Dedifferentiated amniotic fluid mesenchymal stem cell (primary cell): ENCODE results near the gene GCH1.
"Not testable (repeated sequence)": the region's sequence is repeated elsewhere in the genome, so short reads cannot be mapped to it uniquely, and the experiment has no call there.

ENCODE experiments used
- DNase-seq: peaks from one replicate; pipeline ENCODE4 v3.0.0-alpha.2; 2016; ENCODE audit errors: extremely low spot score

GCH1 gene

DNA sequence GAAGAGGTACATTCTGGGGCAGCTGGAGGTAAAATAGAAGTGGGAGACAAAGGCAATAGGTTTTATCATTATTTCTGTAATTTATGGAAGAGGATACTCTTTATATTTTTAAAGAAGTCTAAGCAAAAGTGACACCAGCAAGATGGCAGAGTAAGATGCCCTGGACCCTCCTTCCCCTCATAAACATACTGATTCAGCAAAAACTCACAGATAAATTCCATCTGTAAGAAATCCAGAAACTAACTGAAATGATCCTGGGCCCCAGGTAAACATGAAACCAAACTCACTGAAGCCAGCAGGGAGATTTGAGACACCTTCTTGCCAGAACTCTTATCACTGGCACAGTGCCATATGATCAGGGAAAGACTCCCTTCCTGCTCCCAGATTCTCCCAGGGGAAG is 79.9 kb downstream of the GCH1 start:
- no peak for DNase-seq

DNA sequence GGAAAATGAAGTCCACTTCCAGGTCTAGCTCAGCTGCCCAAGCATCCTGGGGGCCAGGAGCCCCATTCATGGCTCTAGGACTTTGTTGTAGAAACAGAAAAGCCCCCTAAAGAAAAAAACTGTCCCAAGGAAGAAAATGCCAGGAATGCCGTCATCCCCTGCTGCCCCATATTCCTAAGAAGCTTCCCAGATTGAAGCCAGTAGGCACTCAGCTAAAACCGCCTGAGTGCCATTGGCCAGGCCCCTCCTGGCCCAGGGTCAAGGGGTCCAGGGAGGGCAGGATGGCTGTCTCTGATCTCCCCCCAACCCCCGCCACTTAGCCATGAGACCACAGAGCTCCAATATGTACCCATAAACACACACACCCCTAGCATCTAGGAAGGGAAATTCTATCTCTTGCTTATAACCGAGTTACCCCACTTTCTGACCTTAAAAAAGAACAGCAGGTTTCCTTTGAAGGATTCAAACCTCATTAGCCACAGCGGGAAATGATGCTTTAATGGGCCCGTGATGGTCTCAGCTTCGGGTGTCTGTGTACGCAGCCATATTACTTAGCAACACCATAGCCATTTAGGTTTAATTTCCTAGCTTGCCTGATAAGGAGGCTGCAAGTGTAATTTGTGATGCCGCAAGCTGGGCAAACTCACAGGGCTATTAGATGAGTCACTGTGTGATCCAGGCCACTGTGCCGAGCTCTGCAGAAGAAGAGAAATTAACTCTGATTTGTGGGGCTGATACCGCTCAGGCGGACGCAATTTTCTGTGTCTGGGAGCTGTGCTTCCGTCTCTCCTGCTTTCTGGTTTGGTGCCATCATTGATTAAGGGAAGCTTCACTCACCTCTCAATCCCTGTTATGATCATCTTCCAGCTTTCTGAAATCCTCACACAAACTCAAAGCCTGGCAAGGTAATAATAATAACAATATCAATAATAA is 84.2 kb downstream of the GCH1 start:
- DNase-seq: peak; percentile 70

- DNase-seq: no peak
Measured at GRCh38 chr14:54817506-54817905, 85.1 kb downstream of the GCH1 start.

GRCh38 chr14:54816450-54816849 is 86.2 kb downstream of the GCH1 start:
- no peak for DNase-seq

GRCh38 chr14:54815515-54815914 is 87.1 kb downstream of the GCH1 start:
- DNase-seq: no peak

- DNase-seq: no peak
Measured at GRCh38 chr14:54815016-54815415, 87.6 kb downstream of the GCH1 start.

GRCh38 chr14:54814076-54814475 is 88.5 kb downstream of the GCH1 start:
- DNase-seq: no peak

DNA sequence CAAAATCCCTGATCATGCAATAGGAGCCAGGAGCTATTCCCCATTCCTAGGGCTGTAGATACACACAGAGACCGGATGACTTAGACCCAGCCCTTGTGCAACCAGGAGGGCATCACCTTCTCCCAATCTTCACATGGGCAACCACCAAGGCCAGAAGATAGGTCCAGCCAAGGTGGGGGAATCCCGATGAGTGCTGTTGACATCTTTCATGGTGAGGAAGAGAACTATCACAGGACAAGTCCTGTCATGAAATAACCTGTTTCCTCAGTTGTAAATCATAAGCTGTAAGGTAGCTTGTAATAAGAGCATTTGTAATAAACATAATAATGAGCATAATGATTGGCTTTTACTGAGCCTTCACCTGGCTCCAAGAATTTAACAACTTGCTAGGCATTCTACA is 89.5 kb downstream of the GCH1 start:
- no peak for DNase-seq

DNA sequence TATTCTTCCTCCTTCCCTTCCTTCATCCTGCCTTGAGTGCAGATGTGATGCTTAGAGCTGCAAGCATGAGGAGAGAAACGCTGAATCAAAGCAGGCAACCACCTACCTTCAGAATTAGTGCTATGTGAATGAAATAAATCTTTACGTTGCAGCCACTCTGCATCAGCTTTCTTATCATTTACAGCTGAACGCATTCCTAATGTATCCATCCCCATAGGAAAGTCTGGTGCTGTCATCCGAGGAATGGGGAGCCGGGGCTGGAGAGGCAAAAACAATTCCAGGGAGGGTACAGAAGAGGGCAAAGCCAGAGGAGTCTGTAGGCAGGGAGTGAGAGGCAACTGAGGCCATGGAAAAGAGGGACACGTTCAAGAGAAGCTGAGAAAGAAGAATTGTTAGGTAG is 90.0 kb downstream of the GCH1 start:
- DNase-seq: no peak

DNA sequence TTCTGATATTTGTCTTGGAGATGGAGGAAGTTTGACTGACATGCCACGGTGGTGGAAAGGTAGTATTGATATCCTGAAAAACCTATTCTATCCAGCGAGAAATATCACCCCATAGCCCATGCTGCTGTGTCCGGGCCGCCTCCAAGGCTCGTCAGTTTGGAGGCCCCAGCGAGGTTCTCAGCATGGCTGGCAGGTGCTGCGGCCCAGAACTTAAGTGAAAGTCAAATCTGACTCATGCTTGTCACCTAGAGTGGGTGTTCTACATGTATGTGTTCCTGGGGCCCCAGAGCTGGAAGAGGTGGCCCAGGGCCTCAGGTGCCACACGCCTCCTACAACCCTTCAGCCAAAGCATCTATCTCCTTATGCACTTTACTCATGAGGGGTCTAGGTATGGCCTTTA is 92.9 kb downstream of the GCH1 start:
- DNase-seq: no peak

- DNase-seq: no peak
Measured at GRCh38 chr14:54808326-54809161, 94.1 kb downstream of the GCH1 start.

DNA sequence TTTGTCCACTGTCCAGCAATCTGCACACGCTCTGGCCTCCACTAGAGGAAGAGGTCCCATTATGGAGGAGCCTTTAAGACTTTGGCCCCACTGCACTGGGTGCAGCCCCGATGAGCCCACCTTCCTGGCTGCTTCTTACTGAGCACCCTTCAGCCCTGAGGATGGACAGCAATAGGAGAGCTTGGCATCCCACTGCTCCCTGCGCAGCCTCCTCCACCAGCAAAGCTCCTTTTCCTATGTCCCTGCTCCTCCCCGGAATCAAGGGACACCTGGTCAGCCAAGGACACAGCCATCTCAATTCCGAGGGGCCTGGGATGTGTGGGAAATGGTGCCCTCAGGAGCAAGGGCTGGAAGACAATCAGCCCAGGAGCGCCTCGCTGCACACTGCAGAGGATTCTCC is 94.7 kb downstream of the GCH1 start:
- DNase-seq: no peak

GRCh38 chr14:54807428-54807827 is 95.2 kb downstream of the GCH1 start:
- no peak for DNase-seq

DNA sequence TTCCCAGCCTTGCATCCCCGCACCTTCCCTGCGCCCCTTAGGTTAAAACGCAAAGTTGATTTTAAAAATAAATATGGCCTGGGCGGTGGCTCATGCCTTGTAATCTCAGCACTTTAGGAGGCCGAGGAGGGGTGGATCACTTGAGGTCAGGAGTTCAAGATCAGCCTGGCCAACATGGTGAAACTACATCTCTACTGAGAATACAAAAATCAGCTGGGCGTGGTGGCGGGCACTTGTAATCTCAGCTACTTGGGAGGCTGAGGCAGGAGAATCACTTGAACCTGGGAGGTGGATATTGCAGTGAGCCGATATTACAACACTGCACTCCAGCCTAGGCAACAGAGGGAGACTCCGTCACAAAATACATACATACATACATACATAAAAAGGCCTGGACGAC is 96.0 kb downstream of the GCH1 start:
- DNase-seq: no peak

GRCh38 chr14:54805445-54806322 is 96.9 kb downstream of the GCH1 start:
- peak; percentile 68 for DNase-seq

- no peak for DNase-seq
Measured at GRCh38 chr14:54805070-54805444, 97.6 kb downstream of the GCH1 start.

DNA sequence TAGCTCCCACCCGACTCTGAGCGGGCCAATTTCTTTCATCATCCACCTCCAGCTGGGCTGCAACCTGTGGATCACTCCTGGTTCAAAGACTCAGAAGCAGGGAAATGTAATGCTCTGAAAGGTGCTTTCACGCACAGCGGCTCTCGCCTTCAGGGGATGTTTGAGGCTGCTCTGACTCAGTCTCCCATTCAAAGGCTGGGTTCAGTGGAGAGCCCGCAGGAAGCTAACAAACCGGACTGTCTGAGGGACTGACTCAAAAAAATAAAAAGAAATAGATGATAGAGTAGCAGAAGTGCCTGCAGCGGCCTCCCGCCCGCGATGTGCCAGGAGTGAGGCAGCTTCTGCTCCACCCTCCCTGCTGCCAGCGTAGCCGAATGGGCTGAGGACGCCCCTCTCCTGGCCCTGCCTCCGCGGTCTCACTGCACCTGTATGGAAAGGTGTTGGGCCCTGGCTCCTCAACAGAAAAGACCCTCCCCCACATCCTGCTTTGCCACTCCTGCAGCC is 98.0 kb downstream of the GCH1 start:
- DNase-seq: no peak

DNA sequence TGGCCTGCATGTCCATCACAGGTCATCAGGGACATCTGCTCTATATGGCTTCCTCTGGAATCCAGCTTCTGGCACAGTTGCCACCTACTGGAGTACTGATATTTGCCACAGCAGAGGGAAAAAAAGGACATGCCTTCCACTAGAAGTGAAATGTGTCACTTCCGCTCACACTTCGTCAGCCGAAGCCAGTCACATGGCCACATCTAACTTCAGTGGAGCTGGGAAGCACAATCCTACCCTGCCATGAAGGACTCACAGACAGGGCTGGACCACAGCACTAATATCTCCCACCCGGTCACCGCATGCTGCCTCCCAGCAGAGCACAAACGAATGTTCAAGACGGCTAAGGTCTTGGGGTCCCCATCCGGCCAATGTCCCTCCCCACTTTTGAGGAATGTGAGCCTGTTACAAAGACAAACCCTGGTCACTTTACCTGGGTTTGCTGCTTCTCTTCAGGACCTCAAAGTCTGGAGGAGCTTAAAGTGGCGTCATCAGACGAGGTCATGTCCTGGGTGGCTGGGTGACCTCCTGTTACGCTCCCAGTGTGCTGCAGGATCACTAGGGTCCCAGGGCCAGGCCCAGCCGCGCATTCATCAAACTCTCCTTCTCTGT is 98.6 kb downstream of the GCH1 start:
- no peak for DNase-seq

- DNase-seq: no peak
Measured at GRCh38 chr14:54803396-54803795, 99.2 kb downstream of the GCH1 start.

- not testable (repeated sequence) for DNase-seq
Measured at GRCh38 chr14:54801482-54801881, 101.1 kb downstream of the GCH1 start.

GRCh38 chr14:54798465-54799124 is 104.0 kb downstream of the GCH1 start:
- DNase-seq: no peak
